ENCODE results near the gene NCR3LG1.

NCR3LG1 gene

DNA sequence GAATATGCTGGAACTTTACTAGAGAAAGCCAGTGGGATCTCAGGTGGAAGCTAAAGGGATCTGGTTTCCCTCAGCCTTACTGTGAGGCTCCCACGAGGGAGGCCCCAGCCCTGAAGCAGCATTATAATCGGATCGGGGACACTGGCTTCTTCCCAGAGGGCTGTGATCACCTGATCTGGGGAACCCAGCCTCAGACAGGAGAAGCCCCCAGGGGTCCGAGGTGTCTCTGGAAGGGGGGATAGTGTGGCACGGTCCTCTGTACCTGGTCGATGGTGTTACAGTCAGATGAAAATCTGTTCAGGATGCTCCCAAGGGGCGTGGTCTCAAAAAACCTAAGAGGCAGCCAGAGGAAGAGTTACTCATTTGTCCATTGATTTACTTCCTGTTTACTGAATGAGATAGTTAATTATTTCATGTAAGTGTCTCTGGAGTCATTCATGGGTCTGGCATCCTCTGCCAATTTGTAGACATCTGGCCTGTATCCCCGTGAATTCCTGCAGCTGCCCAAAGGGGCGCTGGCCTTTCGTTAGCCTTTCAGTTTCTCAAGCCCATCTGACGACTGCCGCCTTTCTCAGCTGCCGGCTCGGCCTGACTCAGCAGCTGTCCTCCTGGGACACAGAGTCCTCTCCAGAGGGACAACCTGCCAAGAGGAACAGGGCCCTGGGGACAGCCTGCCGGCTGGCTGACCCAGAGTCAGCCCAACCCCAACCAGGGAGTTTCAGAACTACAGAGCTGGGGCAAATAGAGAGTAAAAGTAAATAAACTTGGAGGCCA is 53.8 kb downstream of the NCR3LG1 start:
- no peak for TF ChIP-seq ZNF274 (IDR thresholded peaks at IDR 0.05; ENCODE audit: low read depth, low read length)
- no peak overlapping the region for H3K4me3 ChIP-seq (ENCODE audit: low read length)

DNA sequence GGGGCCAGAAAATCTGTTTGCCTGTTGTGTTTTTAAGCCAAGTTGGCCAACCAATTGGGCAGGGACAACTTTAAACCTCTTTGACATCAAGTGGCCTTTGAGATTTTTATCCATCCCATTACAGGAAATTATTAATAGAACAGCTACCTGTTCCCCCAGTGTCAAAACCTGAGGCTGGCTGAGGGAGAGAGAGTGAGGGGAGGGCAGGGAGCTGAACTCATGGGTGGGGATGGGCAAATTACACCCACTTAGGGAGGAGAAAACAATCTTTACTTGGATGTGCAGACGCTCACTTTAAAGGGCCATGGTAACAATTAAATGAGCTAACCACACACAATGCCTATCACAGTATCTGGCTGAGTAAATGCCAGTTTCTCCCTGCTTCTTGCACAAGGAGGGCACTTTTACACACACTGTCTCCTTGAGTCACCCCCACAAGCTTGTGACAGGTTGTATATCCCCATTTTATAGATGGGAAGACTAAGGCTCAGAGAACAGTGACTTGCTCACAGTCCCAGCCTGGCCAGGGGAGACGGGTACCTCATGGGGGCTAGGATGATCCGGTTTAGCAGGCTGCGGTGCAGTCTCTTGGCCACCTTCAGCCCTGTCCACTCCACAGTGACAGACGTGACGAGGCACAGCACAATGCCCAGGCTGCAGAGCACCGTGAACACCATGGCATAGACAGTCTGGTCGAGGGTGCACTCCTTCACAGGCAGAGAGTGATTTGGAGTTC is 54.6 kb downstream of the NCR3LG1 start:
- H3K4me3 ChIP-seq (ENCODE audit: low read length): no peak overlapping the region

DNA sequence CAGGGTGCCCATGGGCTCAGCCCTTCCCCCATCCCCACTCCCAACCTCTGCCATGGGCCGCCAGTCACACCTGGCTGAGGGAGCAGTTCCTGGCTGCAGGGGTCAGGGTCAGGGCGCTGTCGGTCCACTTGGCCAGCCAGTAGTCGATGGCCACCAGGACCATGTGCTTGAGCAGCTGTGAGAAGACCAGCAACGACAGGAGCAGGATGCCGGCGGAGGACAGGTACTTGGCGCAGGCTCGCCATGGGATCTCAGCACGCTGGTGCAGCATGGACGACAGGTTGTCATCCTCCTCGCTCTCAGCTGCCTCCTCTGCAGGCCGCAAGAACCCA is 55.2 kb downstream of the NCR3LG1 start:
- TF ChIP-seq ZNF274 (IDR thresholded peaks at IDR 0.05; ENCODE audit: low read depth, low read length): no peak
- H3K4me3 ChIP-seq (ENCODE audit: low read length): no peak overlapping the region

More for the DNA sequence above, 54.6 kb downstream of the NCR3LG1 start:
- no peak for TF ChIP-seq ZNF274 (IDR thresholded peaks at IDR 0.05; ENCODE audit: low read depth, low read length)

- no peak for TF ChIP-seq ZNF274 (IDR thresholded peaks at IDR 0.05; ENCODE audit: low read depth, low read length)
- H3K4me3 ChIP-seq (ENCODE audit: low read length): no peak overlapping the region
Measured at GRCh38 chr11:17407575-17407974, 56.0 kb downstream of the NCR3LG1 start.

- H3K4me3 ChIP-seq (ENCODE audit: low read length): no peak overlapping the region
- TF ChIP-seq ZNF274 (IDR thresholded peaks at IDR 0.05; ENCODE audit: low read depth, low read length): no peak
Measured at GRCh38 chr11:17408026-17408425, 56.4 kb downstream of the NCR3LG1 start.

GRCh38 chr11:17408641-17409040 is 57.0 kb downstream of the NCR3LG1 start:
- no peak overlapping the region for H3K4me3 ChIP-seq (ENCODE audit: low read length)

GRCh38 chr11:17410606-17411379 is 59.2 kb downstream of the NCR3LG1 start:
- H3K4me3 ChIP-seq (ENCODE audit: low read length): no peak overlapping the region
- TF ChIP-seq ZNF274 (IDR thresholded peaks at IDR 0.05; ENCODE audit: low read depth, low read length): no peak

More at GRCh38 chr11:17408641-17409040, 57.0 kb downstream of the NCR3LG1 start:
- no peak for TF ChIP-seq ZNF274 (IDR thresholded peaks at IDR 0.05; ENCODE audit: low read depth, low read length)

DNA sequence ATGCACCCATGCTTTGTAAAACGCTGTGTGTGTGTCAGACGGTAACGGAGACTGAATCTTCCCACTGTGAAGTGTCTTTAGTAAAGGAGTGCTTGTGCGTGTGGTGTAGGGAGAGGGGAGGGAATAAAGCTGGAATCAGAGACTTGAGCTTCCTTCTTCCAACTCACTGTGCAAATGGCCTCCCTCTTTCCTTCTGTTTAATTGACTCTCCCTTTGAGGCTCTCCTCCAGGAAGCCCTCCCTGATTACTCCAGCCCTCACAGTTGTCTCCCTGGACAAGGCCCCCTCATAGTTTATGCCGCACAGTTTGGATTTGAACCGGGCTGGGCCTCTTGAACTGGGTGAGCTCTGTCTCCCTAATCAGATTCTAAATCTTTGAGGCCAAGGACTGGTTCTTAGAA is 59.8 kb downstream of the NCR3LG1 start:
- H3K4me3 ChIP-seq (ENCODE audit: low read length): no peak overlapping the region
- TF ChIP-seq ZNF274 (IDR thresholded peaks at IDR 0.05; ENCODE audit: low read depth, low read length): no peak

DNA sequence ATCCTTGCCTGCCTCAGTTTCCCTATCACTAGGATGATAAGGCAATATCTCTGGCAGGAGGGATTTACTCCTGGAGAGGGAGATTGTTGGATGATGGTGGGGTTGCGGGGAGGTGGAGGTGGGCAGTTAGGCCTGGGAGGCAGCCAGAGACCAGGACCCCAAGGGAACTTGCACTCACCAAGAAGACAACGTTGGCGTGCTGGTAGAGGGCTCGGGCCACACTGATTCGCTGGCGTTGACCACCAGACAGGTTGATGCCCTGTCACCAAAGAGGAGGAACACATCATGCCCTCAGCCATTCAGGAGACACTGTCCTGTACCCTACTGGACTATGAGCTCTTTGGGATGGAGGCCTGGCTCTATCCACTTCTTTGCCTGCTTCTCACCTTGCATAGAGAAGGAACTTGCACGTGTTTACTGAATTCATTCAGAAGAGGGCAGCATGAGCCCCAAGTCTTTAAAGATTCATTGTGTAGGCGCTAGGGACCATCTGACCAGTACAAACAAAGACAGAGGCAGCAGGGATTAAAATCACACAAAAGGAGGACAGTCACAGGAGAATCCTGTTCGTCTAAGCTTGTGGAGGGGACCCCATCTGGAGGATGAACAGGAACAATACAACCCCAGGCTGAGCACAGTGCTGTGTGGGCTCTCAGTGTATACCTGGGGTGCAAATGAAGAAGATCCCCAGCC is 61.0 kb downstream of the NCR3LG1 start:
- no peak overlapping the region for H3K4me3 ChIP-seq (ENCODE audit: low read length)
- no peak for TF ChIP-seq ZNF274 (IDR thresholded peaks at IDR 0.05; ENCODE audit: low read depth, low read length)

- no peak overlapping the region for H3K4me3 ChIP-seq (ENCODE audit: low read length)
- no peak for TF ChIP-seq ZNF274 (IDR thresholded peaks at IDR 0.05; ENCODE audit: low read depth, low read length)
Measured at GRCh38 chr11:17413414-17414316, 62.1 kb downstream of the NCR3LG1 start.

GRCh38 chr11:17414317-17414737 is 62.7 kb downstream of the NCR3LG1 start:
- H3K4me3 ChIP-seq (ENCODE audit: low read length): no peak overlapping the region
- no peak for TF ChIP-seq ZNF274 (IDR thresholded peaks at IDR 0.05; ENCODE audit: low read depth, low read length)

DNA sequence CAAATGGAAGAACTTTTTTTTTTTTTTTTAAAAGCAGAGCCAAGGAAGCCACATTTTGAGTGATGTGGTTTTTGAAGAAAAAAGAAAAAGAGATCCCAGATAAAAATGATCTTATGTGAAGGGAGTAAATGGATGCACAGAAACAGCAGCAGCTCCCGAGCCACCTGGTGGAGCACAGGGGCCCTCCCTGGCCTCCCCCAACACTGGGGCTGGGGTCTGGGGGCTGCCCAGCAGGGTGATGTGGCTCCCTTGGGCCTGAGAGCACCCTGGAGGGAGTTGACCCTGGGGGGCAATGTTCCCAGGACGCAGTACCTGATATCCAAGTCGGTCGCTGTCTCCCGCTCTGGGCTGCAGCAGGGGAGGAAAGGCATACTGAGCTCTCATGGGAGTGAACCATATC is 63.4 kb downstream of the NCR3LG1 start:
- TF ChIP-seq ZNF274 (IDR thresholded peaks at IDR 0.05; ENCODE audit: low read depth, low read length): no peak
- no peak overlapping the region for H3K4me3 ChIP-seq (ENCODE audit: low read length)

- no peak for TF ChIP-seq ZNF274 (IDR thresholded peaks at IDR 0.05; ENCODE audit: low read depth, low read length)
- no peak overlapping the region for H3K4me3 ChIP-seq (ENCODE audit: low read length)
Measured at GRCh38 chr11:17415523-17416104, 64.0 kb downstream of the NCR3LG1 start.
